ENCODE data around the gene LBP.

LBP gene

GRCh38 chr20:38344107-38344701, 2.1 kb upstream of the LBP start:
- DNase-seq = no peak
- H3K9me3 ChIP-seq (replicated peaks; ENCODE audit: insufficient read depth, low read length) = no peaks in the 10 kb centered on the region
- no peak overlapping the region for H2AFZ ChIP-seq (ENCODE audit: low read length)
- no peak for TF ChIP-seq EZH2 (optimal IDR thresholded peaks at IDR 0.05; ENCODE audit: low read depth, low read length)
- TF ChIP-seq CTCF (IDR thresholded peaks at IDR 0.05; ENCODE audit: low read length) = no peak
- no peak for TF ChIP-seq EZH2phosphoT487 (IDR thresholded peaks at IDR 0.05; ENCODE audit: low read length)
- H3K27me3 ChIP-seq (replicated peaks; ENCODE audit: insufficient read depth, low read length) = no peaks in the 10 kb centered on the region
- no peaks in the 10 kb centered on the region for H3K36me3 ChIP-seq (replicated peaks; ENCODE audit: insufficient read depth, low read length)
- H3K4me3 ChIP-seq (ENCODE audit: low read length) = no peak overlapping the region
- H3K27ac ChIP-seq (ENCODE audit: low read length) = no peak overlapping the region
- no peaks in the 10 kb centered on the region for H3K79me2 ChIP-seq (ENCODE audit: low read length)
- no peak overlapping the region for H3K9ac ChIP-seq (ENCODE audit: low read length)
- no peaks in the 10 kb centered on the region for H3K4me1 ChIP-seq (ENCODE audit: low read length)
- H3F3A ChIP-seq (ENCODE audit: insufficient read depth, low read length) = no peaks in the 10 kb centered on the region
- H4K20me1 ChIP-seq (ENCODE audit: insufficient read depth, low read length) = no peaks in the 10 kb centered on the region
- no peaks in the 10 kb centered on the region for H3K9me2 ChIP-seq (replicated peaks; ENCODE audit: insufficient read depth, low read length)
- H3K4me2 ChIP-seq (ENCODE audit: low read depth, low read length) = no peak overlapping the region

- H3K9me3 ChIP-seq (replicated peaks; ENCODE audit: insufficient read depth, low read length) = no peaks in the 10 kb centered on the region
- TF ChIP-seq CTCF (IDR thresholded peaks at IDR 0.05; ENCODE audit: low read length) = no peak
- no peak for TF ChIP-seq EZH2 (optimal IDR thresholded peaks at IDR 0.05; ENCODE audit: low read depth, low read length)
- H3K4me3 ChIP-seq (ENCODE audit: low read length) = no peak overlapping the region
- no peaks in the 10 kb centered on the region for H3F3A ChIP-seq (ENCODE audit: insufficient read depth, low read length)
- no peak overlapping the region for H2AFZ ChIP-seq (ENCODE audit: low read length)
- no peaks in the 10 kb centered on the region for H3K79me2 ChIP-seq (ENCODE audit: low read length)
- no peak overlapping the region for H3K27ac ChIP-seq (ENCODE audit: low read length)
- no peaks in the 10 kb centered on the region for H4K20me1 ChIP-seq (ENCODE audit: insufficient read depth, low read length)
- no peaks in the 10 kb centered on the region for H3K4me1 ChIP-seq (ENCODE audit: low read length)
- no peak overlapping the region for H3K9ac ChIP-seq (ENCODE audit: low read length)
- no peak for DNase-seq
- H3K36me3 ChIP-seq (replicated peaks; ENCODE audit: insufficient read depth, low read length) = no peaks in the 10 kb centered on the region
- no peaks in the 10 kb centered on the region for H3K9me2 ChIP-seq (replicated peaks; ENCODE audit: insufficient read depth, low read length)
- no peak overlapping the region for H3K4me2 ChIP-seq (ENCODE audit: low read depth, low read length)
- H3K27me3 ChIP-seq (replicated peaks; ENCODE audit: insufficient read depth, low read length) = 0 out of 2 replicates have a peak, but pooled peaks cover 4% of the 10 kb centered on the region
Observed at GRCh38 chr20:38345643-38346042, 639 bp upstream of the LBP start.

DNA sequence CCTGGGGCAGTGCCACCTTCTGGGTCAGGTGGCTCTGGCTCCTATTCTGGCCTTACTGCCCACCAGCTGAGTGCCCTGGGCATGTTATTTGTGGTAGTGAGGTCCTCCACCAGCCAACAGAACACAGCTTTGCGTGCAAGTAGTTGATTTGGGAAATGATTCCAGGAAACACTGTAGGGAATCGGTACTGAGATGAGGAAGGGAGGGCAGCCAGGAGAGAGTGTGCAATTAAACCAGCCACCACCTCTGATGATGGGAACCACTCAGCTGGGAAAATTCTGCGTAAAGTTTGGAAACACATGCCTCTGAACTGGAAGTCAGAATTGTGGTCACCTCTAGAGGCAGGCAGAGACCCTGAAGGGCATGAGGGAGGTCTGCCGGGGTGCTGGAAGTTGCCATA, 459 bp downstream of the LBP start:
- TF ChIP-seq EZH2 (optimal IDR thresholded peaks at IDR 0.05; ENCODE audit: low read depth, low read length) (no peak), CTCF (IDR thresholded peaks at IDR 0.05; ENCODE audit: low read length) (no peak), EZH2phosphoT487 (IDR thresholded peaks at IDR 0.05; ENCODE audit: low read length) (no peak)
- H3K36me3 ChIP-seq (replicated peaks; ENCODE audit: insufficient read depth, low read length) = no peaks in the 10 kb centered on the region
- no peak overlapping the region for H3K4me2 ChIP-seq (ENCODE audit: low read depth, low read length)
- H2AFZ ChIP-seq (ENCODE audit: low read length) = no peak overlapping the region
- H3K9ac ChIP-seq (ENCODE audit: low read length) = no peak overlapping the region
- H3K27me3 ChIP-seq (replicated peaks; ENCODE audit: insufficient read depth, low read length) = 0 out of 2 replicates have a peak, but pooled peaks cover 4% of the 10 kb centered on the region
- H3K9me2 ChIP-seq (replicated peaks; ENCODE audit: insufficient read depth, low read length) = no peaks in the 10 kb centered on the region
- no peaks in the 10 kb centered on the region for H4K20me1 ChIP-seq (ENCODE audit: insufficient read depth, low read length)
- H3K4me3 ChIP-seq (ENCODE audit: low read length) = no peak overlapping the region
- H3K27ac ChIP-seq (ENCODE audit: low read length) = no peak overlapping the region
- H3F3A ChIP-seq (ENCODE audit: insufficient read depth, low read length) = no peaks in the 10 kb centered on the region
- H3K9me3 ChIP-seq (replicated peaks; ENCODE audit: insufficient read depth, low read length) = no peaks in the 10 kb centered on the region
- no peaks in the 10 kb centered on the region for H3K79me2 ChIP-seq (ENCODE audit: low read length)
- no peaks in the 10 kb centered on the region for H3K4me1 ChIP-seq (ENCODE audit: low read length)
- DNase-seq = no peak

Data from MM.1S (cell line).